PFSK-1 (cell line): ENCODE measurements around the gene BTNL8.

ENCODE experiments used
- FOXP2 ChIP-seq: optimal IDR thresholded peaks from 2 replicates; pipeline ENCODE3; 2011; ENCODE audit warnings: borderline replicate concordance, control low read depth, inconsistent platforms; ENCODE audit not compliant: insufficient read depth; ENCODE audit errors: extremely low read length, extremely low read depth
- POLR2AphosphoS5 ChIP-seq: IDR thresholded peaks from 2 replicates; pipeline ENCODE4 v1.6.1; 2012; ENCODE audit warnings: low read depth, mild to moderate bottlenecking, control low read depth, low read length, moderate library complexity
- REST ChIP-seq, 2 experiments: IDR thresholded peaks; 2 replicates each; pipeline versions ENCODE4 v1.6.1 to v1.8.0; 2011 to 2012; ENCODE audit warnings: low read depth in 2 of 2, low read length in 2 of 2, control low read depth in 1 of 2, inconsistent platforms in 1 of 2, mild to moderate bottlenecking in 1 of 2, moderate library complexity in 1 of 2; ENCODE audit not compliant: insufficient read depth in 1 of 2
- SIN3A ChIP-seq: IDR thresholded peaks from 2 replicates; pipeline ENCODE4 v1.6.1; 2012; ENCODE audit warnings: mild to moderate bottlenecking, low read length, moderate library complexity, borderline replicate concordance; ENCODE audit not compliant: insufficient read depth
- TAF1 ChIP-seq: IDR thresholded peaks from 2 replicates; pipeline ENCODE4 v1.6.1; 2012; ENCODE audit warnings: low read length, control low read depth, borderline replicate concordance; ENCODE audit not compliant: insufficient read depth

BTNL8 gene

DNA sequence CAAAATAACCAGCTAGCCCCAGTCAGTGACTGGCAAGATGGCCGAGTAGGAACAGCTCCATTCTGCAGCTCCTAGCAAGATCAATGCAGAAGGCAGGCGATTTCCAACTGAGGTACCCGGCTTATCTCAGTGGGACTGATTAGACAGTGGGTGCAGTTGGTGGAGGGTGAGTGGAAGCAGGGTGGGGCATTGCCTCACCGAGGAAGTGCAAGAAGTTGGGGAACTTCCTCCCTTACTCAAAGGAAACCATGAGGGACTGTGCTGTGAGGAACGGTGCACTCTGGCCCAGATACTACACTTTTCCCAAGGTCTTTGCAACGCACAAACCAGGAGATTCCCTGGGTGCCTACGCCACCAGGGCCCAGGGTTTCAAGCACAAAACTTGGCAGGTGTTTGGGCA, 9.6 kb upstream of the BTNL8 start:
- no peak for TF ChIP-seq FOXP2

- TF ChIP-seq FOXP2 (no peak), REST (IDR thresholded peaks at IDR 0.05; ENCODE audit: insufficient read depth in 1 of 2, low read depth in 2 of 2, low read length in 2 of 2) (no peak), SIN3A (no peak), TAF1 (no peak), POLR2AphosphoS5 (no peak)
These were observed 1.2 kb downstream of the BTNL8 start for GRCh38 chr5:180900178-180900577.

DNA sequence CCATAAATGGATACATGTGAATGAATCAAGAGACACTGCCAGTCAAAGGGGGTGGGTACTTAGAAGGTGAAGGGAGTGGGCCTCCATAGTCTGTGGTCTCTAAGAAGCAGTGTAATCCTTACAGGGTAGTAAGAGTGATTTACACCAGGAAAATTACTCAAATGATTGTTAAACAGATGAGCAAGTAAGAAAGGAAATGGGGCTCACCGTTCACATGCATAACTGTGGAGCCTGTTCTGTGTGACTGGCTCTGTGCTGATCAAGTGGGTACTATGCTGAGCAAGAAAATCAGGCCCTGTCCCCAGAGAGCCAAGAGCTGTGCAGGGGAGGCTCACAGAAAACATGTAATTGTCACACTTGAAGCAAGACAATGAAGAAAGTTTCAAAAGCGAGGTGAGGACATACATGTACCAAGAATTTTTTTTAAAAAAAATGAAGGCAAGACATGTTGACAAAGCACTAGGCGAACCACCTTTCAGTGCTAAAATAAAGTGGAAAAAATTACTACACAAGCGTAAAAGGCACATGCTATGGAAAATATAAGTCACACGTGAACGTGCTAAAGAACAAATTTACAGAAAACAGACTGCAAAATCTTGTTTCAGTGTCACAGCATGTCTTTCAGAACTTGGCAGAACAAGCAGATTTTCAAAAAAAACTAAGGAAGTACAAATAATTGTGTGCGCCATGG, 2.5 kb downstream of the BTNL8 start:
- TF ChIP-seq TAF1 (no peak), FOXP2 (no peak)

- TF ChIP-seq TAF1 = no peak
- no peak for TF ChIP-seq POLR2AphosphoS5
- no peak for TF ChIP-seq REST (IDR thresholded peaks at IDR 0.05; ENCODE audit: insufficient read depth in 1 of 2, low read depth in 2 of 2, low read length in 2 of 2)
- no peak for TF ChIP-seq SIN3A
- no peak for TF ChIP-seq FOXP2
These were observed 9.4 kb downstream of the BTNL8 start for GRCh38 chr5:180908400-180908799.

GRCh38 chr5:180908998-180909731, 10.2 kb downstream of the BTNL8 start:
- TF ChIP-seq TAF1 (no peak), REST (IDR thresholded peaks at IDR 0.05; ENCODE audit: insufficient read depth in 1 of 2, low read depth in 2 of 2, low read length in 2 of 2) (no peak), FOXP2 (no peak), SIN3A (no peak), POLR2AphosphoS5 (no peak)

- TF ChIP-seq FOXP2 = no peak
- no peak for TF ChIP-seq REST (IDR thresholded peaks at IDR 0.05; ENCODE audit: insufficient read depth in 1 of 2, low read depth in 2 of 2, low read length in 2 of 2)
- no peak for TF ChIP-seq TAF1
- TF ChIP-seq POLR2AphosphoS5 = no peak
- no peak for TF ChIP-seq SIN3A
These were observed 10.8 kb downstream of the BTNL8 start for GRCh38 chr5:180909782-180910181.
